NCI-H510A treated with DMSO at 0.1 percent for 48 hours (cell line): ENCODE results near the gene GRIA1.

ENCODE experiments used
- DNase-seq: peaks from one replicate; lab custom pipeline; 2025; lab: John Stamatoyannopoulos, UW

The GRIA1 gene

GRCh38 chr5:153546566-153546965 lies 56.1 kb downstream of the GRIA1 start:
- no peak for DNase-seq

- no peak for DNase-seq
Measured at GRCh38 chr5:153551537-153552079, 61.1 kb downstream of the GRIA1 start.

GRCh38 chr5:153552886-153553285 lies 62.4 kb downstream of the GRIA1 start:
- DNase-seq = no peak

GRCh38 chr5:153555420-153556114 lies 65.1 kb downstream of the GRIA1 start:
- no peak for DNase-seq

GRCh38 chr5:153558957-153559356 lies 68.5 kb downstream of the GRIA1 start:
- DNase-seq = no peak

GRCh38 chr5:153559926-153560325 lies 69.5 kb downstream of the GRIA1 start:
- DNase-seq = no peak

- no peak for DNase-seq
Measured at GRCh38 chr5:153562189-153562588, 71.7 kb downstream of the GRIA1 start.

- DNase-seq = no peak
Measured at GRCh38 chr5:153565822-153566221, 75.4 kb downstream of the GRIA1 start.

- no peak for DNase-seq
Measured at GRCh38 chr5:153569036-153569435, 78.6 kb downstream of the GRIA1 start.

- no peak for DNase-seq
Measured at GRCh38 chr5:153571162-153571561, 80.7 kb downstream of the GRIA1 start.

- no peak for DNase-seq
Measured at GRCh38 chr5:153572411-153573145, 82.1 kb downstream of the GRIA1 start.

- no peak for DNase-seq
Measured at GRCh38 chr5:153573326-153574033, 83.0 kb downstream of the GRIA1 start.

- no peak for DNase-seq
Measured at GRCh38 chr5:153584126-153584959, 93.9 kb downstream of the GRIA1 start.

- peak; percentile 6 for DNase-seq
Measured at GRCh38 chr5:153584960-153585359, 94.5 kb downstream of the GRIA1 start.

- DNase-seq = no peak
Measured at GRCh38 chr5:153585622-153586277, 95.3 kb downstream of the GRIA1 start.

GRCh38 chr5:153592081-153592480 lies 101.6 kb downstream of the GRIA1 start:
- no peak for DNase-seq

- no peak for DNase-seq
Measured at GRCh38 chr5:153594785-153595184, 104.3 kb downstream of the GRIA1 start.

GRCh38 chr5:153598099-153598498 lies 107.6 kb downstream of the GRIA1 start:
- no peak for DNase-seq

GRCh38 chr5:153601377-153601776 lies 110.9 kb downstream of the GRIA1 start:
- no peak for DNase-seq

GRCh38 chr5:153605386-153605785 lies 114.9 kb downstream of the GRIA1 start:
- no peak for DNase-seq

GRCh38 chr5:153610009-153610408 lies 119.5 kb downstream of the GRIA1 start:
- no peak for DNase-seq
